GM12878 (cell line): ENCODE measurements around the gene FNTB. TPM values are rescaled to one million over a fixed set of nuclear protein-coding genes. Genes with fewer than 3 reads are reported as not detected.

Experiments used
- ATAC-seq: fragments of 200-7000 bp; cut with Tn5 transposase; 3 replicates; pipeline ENCODE4 v1.9.1; 2020; ENCODE audit warnings: mild to moderate bottlenecking, moderate library complexity
- BruUV-seq: library from RNA; stranded (reverse); fragments of 400-500 nt; replicated peaks from 2 replicates; lab custom pipeline; 2021; lab: Mats Ljungman, UMichigan
- CTCF ChIA-PET: fragments of 300-600 bp; sonication (Branson Sonifier 250); formaldehyde crosslinking; extraction: SDS; loops from one replicate; lab custom pipeline; 2021; ENCODE audit warnings: inconsistent platforms; lab: Yijun Ruan, JAX
- POLR2A ChIA-PET: fragments of 350-600 bp; formaldehyde crosslinking; extraction: SDS; loops from one replicate; lab custom pipeline; 2021; ENCODE audit warnings: inconsistent platforms; lab: Charles Lee
- RAD21 ChIA-PET: fragments of 300-600 bp; sonication (Branson Sonifier 250); formaldehyde crosslinking; loops from one replicate; lab custom pipeline; 2023; ENCODE audit warnings: antibody characterized with exemption; ENCODE audit not compliant: unreplicated experiment; lab: Charles Lee
- SMC1A ChIA-PET: fragments of 300-600 bp; sonication (Branson Sonifier 250); formaldehyde crosslinking; loops from one replicate; lab custom pipeline; 2023; ENCODE audit not compliant: unreplicated experiment, uncharacterized antibody; lab: Charles Lee
- DNase-seq: peaks from one replicate; pipeline ENCODE4 v3.0.0-alpha.2; 2011; ENCODE audit warnings: low read depth, low spot score
- FAIRE-seq: peaks from 3 replicates; lab custom pipeline; 2011; peaks lifted over from hg19 to GRCh38; lab: Jason Lieb, UNC
- H2AFZ ChIP-seq: 2 replicates; pipeline ENCODE4 v1.6.0; 2011; ENCODE audit warnings: low read depth, low read length, control low read depth; ENCODE audit not compliant: control insufficient read depth
- H3K27ac ChIP-seq: 2 replicates; pipeline ENCODE4 v1.5.1; 2011; ENCODE audit warnings: control low read depth; ENCODE audit not compliant: control insufficient read depth, insufficient read depth
- H3K27me3 ChIP-seq, 2 experiments: replicated peaks in 1 of 2; 2 replicates each; pipeline versions ENCODE4 v1.6.0 to v1.6.1; 2011; ENCODE audit warnings: low read length in 1 of 2; ENCODE audit not compliant: control insufficient read depth in 2 of 2, insufficient read depth in 2 of 2
- H3K36me3 ChIP-seq, 2 experiments: 2 replicates each; pipeline ENCODE4 v1.5.1; 2011; ENCODE audit warnings: low read length in 1 of 2; ENCODE audit not compliant: control insufficient read depth in 2 of 2, insufficient read depth in 2 of 2
- H3K4me1 ChIP-seq: 2 replicates; pipeline ENCODE4 v1.6.1; 2011; ENCODE audit warnings: mild to moderate bottlenecking, low read length, moderate library complexity, mixed read lengths; ENCODE audit not compliant: control insufficient read depth, insufficient read depth
- H3K4me2 ChIP-seq: 2 replicates; pipeline ENCODE4 v1.6.0; 2011; ENCODE audit warnings: control low read depth; ENCODE audit not compliant: control insufficient read depth, insufficient read depth
- H3K4me3 ChIP-seq: fragments of 200-600 bp; sonication (generic); 2 replicates; pipeline ENCODE4 v1.5.1; 2016
- H3K79me2 ChIP-seq: 2 replicates; pipeline ENCODE4 v1.6.0; 2011; ENCODE audit warnings: low read length; ENCODE audit not compliant: control insufficient read depth, insufficient read depth
- H3K9ac ChIP-seq: 2 replicates; pipeline ENCODE4 v1.8.0; 2011; ENCODE audit warnings: low read length, control low read depth, mixed read lengths; ENCODE audit not compliant: control insufficient read depth, insufficient read depth
- H3K9me3 ChIP-seq: replicated peaks from 3 replicates; pipeline ENCODE4 v1.5.1; 2011; ENCODE audit warnings: mild to moderate bottlenecking, low read length; ENCODE audit not compliant: control insufficient read depth, insufficient read depth
- H4K20me1 ChIP-seq: 2 replicates; pipeline ENCODE4 v1.6.0; 2011; ENCODE audit not compliant: control insufficient read depth, insufficient read depth
- CHD2 ChIP-seq: IDR thresholded peaks from 2 replicates; pipeline ENCODE4 v1.6.1; 2011; ENCODE audit warnings: low read depth, low read length, improper control_type of control experiment, borderline replicate concordance
- EGR1 ChIP-seq, 2 experiments: IDR thresholded peaks; 1 replicate in 1 of 2; 2 replicates in 1 of 2; pipeline ENCODE4 v1.6.1; 2011 to 2012; ENCODE audit warnings: low read depth in 2 of 2, low read length in 2 of 2, borderline replicate concordance in 1 of 2, mild to moderate bottlenecking in 1 of 2, moderate library complexity in 1 of 2
- EP300 ChIP-seq, 2 experiments: fragments of 150-350 bp in 1 of 2; IDR thresholded peaks; 2 replicates each; pipeline ENCODE4 v1.6.1; 2011 to 2012; ENCODE audit warnings: low read depth in 2 of 2, low read length in 2 of 2, borderline replicate concordance in 1 of 2, improper control_type of control experiment in 1 of 2, inconsistent platforms in 1 of 2; ENCODE audit not compliant: control insufficient read depth in 1 of 2
- GABPA ChIP-seq: IDR thresholded peaks from 2 replicates; pipeline ENCODE4 v1.6.1; 2014; ENCODE audit warnings: antibody characterized with exemption, low read depth, mild to moderate bottlenecking, inconsistent platforms
- IRF4 ChIP-seq: IDR thresholded peaks from 2 replicates; pipeline ENCODE4 v1.6.1; 2011; ENCODE audit warnings: low read depth, low read length
- IRF5 ChIP-seq: fragments of 450-650 bp; IDR thresholded peaks from 2 replicates; pipeline ENCODE4 v1.6.1; 2017; ENCODE audit warnings: borderline replicate concordance
- NFYA ChIP-seq: IDR thresholded peaks from 2 replicates; pipeline ENCODE4 v1.6.1; 2011; ENCODE audit warnings: low read depth, mild to moderate bottlenecking, low read length, improper control_type of control experiment, borderline replicate concordance
- PAX5 ChIP-seq: IDR thresholded peaks from 2 replicates; pipeline ENCODE4 v1.6.1; 2011; ENCODE audit warnings: low read depth, low read length, borderline replicate concordance
- RAD21 ChIP-seq: IDR thresholded peaks from 2 replicates; pipeline ENCODE4 v1.6.1; 2011; ENCODE audit warnings: mild to moderate bottlenecking, low read depth, low read length, moderate library complexity; ENCODE audit not compliant: insufficient read depth
- RUNX3 ChIP-seq: IDR thresholded peaks from 2 replicates; pipeline ENCODE4 v1.6.1; 2012; ENCODE audit warnings: low read length, inconsistent platforms
- SIN3A ChIP-seq: IDR thresholded peaks from 2 replicates; pipeline ENCODE4 v1.6.1; 2012; ENCODE audit warnings: low read depth, low read length, improper control_type of control experiment
- STAT1 ChIP-seq: fragments of 450-650 bp; conservative IDR thresholded peaks from 2 replicates; pipeline ENCODE4 v1.6.1; 2014; ENCODE audit warnings: antibody characterized with exemption, mild to moderate bottlenecking
- TARDBP ChIP-seq: IDR thresholded peaks from 2 replicates; pipeline ENCODE4 v1.6.1; 2016; ENCODE audit warnings: borderline replicate concordance
- TBL1XR1 ChIP-seq: IDR thresholded peaks from 2 replicates; pipeline ENCODE4 v1.6.1; 2012; ENCODE audit warnings: low read depth, low read length, improper control_type of control experiment
- ZBTB4 ChIP-seq: fragments of 450-650 bp; formaldehyde crosslinking; IDR thresholded peaks from 2 replicates; pipeline ENCODE4 v1.4.0; 2022; ENCODE audit warnings: mild to moderate bottlenecking, moderate library complexity
- WGBS: methylation state at CpG from one replicate; pipeline ENCODE4 v1.1.6; 2016; ENCODE audit warnings: low lambda C conversion rate; ENCODE audit not compliant: insufficient replicate concordance, insufficient coverage; ENCODE audit errors: missing lambda C conversion rate; 5-methylcytosine and 5-hydroxymethylcytosine counted together
- in situ Hi-C: fragments of 300-500 bp; cut with MboI; formaldehyde crosslinking; loops from 9 replicates; pipeline ENCODE4 v1.14.3; 2018; ENCODE audit warnings: mixed read lengths
- intact Hi-C: fragments of 100-400 bp; cut with micrococcal nuclease; formaldehyde crosslinking; loops from one replicate; pipeline ENCODE4 v1.14.2; 2022; ENCODE audit not compliant: unreplicated experiment
- polyA plus RNA-seq, 11 experiments: library from polyadenylated mRNA; depleted of rRNA in 4 of 11; unstranded in 6 of 11; stranded (reverse) in 5 of 11; fragments of >200 nt; fragmentation: Nextera tagmentation in 4 of 11; fragmentation: Illumina TruSeq in 1 of 11; extraction: Ambion mirVana in 4 of 11; extraction: Trizol in 1 of 11; gene quantifications; 1 replicate in 1 of 11; 2 replicates in 10 of 11; pipeline versions ENCODE4 v1.2.1 to v1.2.3, GENCODE V29; 2011 to 2016; ENCODE audit warnings: inconsistent platforms in 2 of 11, missing spikeins in 2 of 11, low read depth in 1 of 11
- total RNA-seq, 4 experiments: library from RNA; depleted of rRNA in 3 of 4; stranded (reverse); fragments of >200 nt in 3 of 4; fragmentation: Illumina TruSeq in 1 of 4; extraction: Trizol in 1 of 4; gene quantifications; 2 replicates each; pipeline versions ENCODE4 v1.2.1 to v1.2.3, GENCODE V29; 2013 to 2021

FNTB gene
- total and polyA plus RNA-seq, 10 of the 15 experiments (the other 5 are each of a cell fraction or from before 2014, with no cell fraction given) = 10.4 to 25.1 (median 16.7) TPM

- TF ChIP-seq IRF4 = peak; percentile 88
- 0 out of 4 replicates have a peak, but pooled peaks of 1 of the 2 experiments have one; percentile 30 for TF ChIP-seq EP300 (IDR thresholded peaks at IDR 0.05; ENCODE audit: borderline replicate concordance in 1 of 2, control insufficient read depth in 1 of 2, low read depth in 2 of 2, low read length in 2 of 2)
- TF ChIP-seq SIN3A = no peak
- TF ChIP-seq STAT1 = no peak
- no peak for TF ChIP-seq ZBTB4 (CRISPR knock-in tag)
- TF ChIP-seq CHD2 = no peak
- peak; percentile 62 for TF ChIP-seq RUNX3
- TF ChIP-seq RAD21 = 0 out of 2 replicates have a peak, but pooled peaks have one; percentile 8
Observed at GRCh38 chr14:65003394-65003793, 16.7 kb downstream of the FNTB start (continued).

- Histone ChIP-seq H3K4me3 (no peak overlapping the region), H3K27me3 (no peaks in the 10 kb centered on the region), H3K79me2 (peaks cover 14% of the 10 kb centered on the region), H3K27ac (no peak overlapping the region)
- TF ChIP-seq GABPA (no peak), TARDBP (no peak), EGR1 (IDR thresholded peaks at IDR 0.05; ENCODE audit: borderline replicate concordance in 1 of 2, low read depth in 2 of 2, low read length in 2 of 2) (no peak), IRF5 (no peak), PAX5 (no peak), TBL1XR1 (no peak), NFYA (no peak), SIN3A (no peak)
- TF ChIP-seq, all 136 proteins: peak for 0
- Histone ChIP-seq H4K20me1 (no peaks in the 10 kb centered on the region), H3K9me3 (no peaks in the 10 kb centered on the region), H2AFZ (no peak overlapping the region), H3K9ac (no peak overlapping the region), H3K4me1 (peaks cover 18% of the 10 kb centered on the region), H3K36me3 (peaks cover 10 to 16% of the 10 kb centered on the region in 2 experiments), H3K4me2 (no peak overlapping the region)
- RAD21 ChIA-PET = interaction anchor here (0.6 to 0.8 kb wide), 2 partner anchors 10 to 404 kb away, joined by 3 to 4 read pairs; no protein-coding TSS in a partner anchor
- no TSS peak for BruUV-seq
- CTCF ChIA-PET = interaction anchor here (0.6 to 1.2 kb wide), 4 partner anchors 14 to 1372 kb away, joined by 3 to 5 read pairs (median 3); partner anchors contain the start of gene FNTB
- SMC1A ChIA-PET = interaction anchor here (1.1 to 2.7 kb wide), 3 partner anchors 13 to 22 kb away, joined by 3 to 8 read pairs (median 4); partner anchors contain the start of gene FNTB
- ATAC-seq = no peak
- POLR2A ChIA-PET = interaction anchor here (0.8 to 1.2 kb wide), 2 partner anchors 13 to 19 kb away, joined by 3 to 5 read pairs; no protein-coding TSS in a partner anchor
- FAIRE-seq = no peak
- WGBS = 96% methylated on average over 6 of the region's 6 CpGs
- intact Hi-C loops (no loop called here), in situ Hi-C loops (no loop called here)
- no peak for DNase-seq
Observed at GRCh38 chr14:65006261-65006721, 19.6 kb downstream of the FNTB start.
